Uterus (tissue), 2 donors: ENCODE data around the gene ADD2.

Experiments used
- POLR2A ChIP-seq, 2 donors: fragments of 450-650 bp; IDR thresholded peaks; one replicate each; pipeline ENCODE4 v1.6.1; 2016; ENCODE audit warnings: antibody characterized with exemption in 2 of 2, mild to moderate bottlenecking in 1 of 2, moderate library complexity in 1 of 2
- TF ChIP-seq, protein P1 (sequence below), 4 experiments: fragments of 200-600 bp in 2 of 4; fragments of 450-650 bp in 2 of 4; sonication (generic) in 2 of 4; IDR thresholded peaks; one replicate each; pipeline ENCODE4 v1.5.1; 2016 to 2019; ENCODE audit warnings: antibody characterized with exemption in 4 of 4, mild to moderate bottlenecking in 2 of 4, moderate library complexity in 1 of 4

DNA sequence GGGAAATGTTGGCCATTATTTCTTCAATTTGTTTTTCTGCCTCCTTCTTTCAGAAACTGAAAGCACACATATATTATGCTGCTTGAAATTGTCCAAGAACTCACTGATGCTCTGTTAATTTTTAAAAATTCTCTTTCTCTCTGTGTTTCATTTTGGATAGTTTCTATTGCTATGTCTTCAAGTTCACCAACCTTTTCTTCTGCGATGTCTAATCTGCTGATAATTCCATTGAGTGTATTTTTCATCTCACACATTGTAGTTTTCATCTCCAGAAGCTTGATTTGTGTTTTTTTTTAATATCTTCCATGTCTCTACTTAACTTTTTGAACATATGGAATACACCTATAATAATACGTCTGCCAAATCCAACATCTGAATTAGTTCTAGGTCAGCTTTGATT, 116.3 kb downstream of the ADD2 start:
- TF ChIP-seq, protein P1, sequence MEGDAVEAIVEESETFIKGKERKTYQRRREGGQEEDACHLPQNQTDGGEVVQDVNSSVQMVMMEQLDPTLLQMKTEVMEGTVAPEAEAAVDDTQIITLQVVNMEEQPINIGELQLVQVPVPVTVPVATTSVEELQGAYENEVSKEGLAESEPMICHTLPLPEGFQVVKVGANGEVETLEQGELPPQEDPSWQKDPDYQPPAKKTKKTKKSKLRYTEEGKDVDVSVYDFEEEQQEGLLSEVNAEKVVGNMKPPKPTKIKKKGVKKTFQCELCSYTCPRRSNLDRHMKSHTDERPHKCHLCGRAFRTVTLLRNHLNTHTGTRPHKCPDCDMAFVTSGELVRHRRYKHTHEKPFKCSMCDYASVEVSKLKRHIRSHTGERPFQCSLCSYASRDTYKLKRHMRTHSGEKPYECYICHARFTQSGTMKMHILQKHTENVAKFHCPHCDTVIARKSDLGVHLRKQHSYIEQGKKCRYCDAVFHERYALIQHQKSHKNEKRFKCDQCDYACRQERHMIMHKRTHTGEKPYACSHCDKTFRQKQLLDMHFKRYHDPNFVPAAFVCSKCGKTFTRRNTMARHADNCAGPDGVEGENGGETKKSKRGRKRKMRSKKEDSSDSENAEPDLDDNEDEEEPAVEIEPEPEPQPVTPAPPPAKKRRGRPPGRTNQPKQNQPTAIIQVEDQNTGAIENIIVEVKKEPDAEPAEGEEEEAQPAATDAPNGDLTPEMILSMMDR (IDR thresholded peaks at IDR 0.05) = no peak
- no peak for TF ChIP-seq POLR2A (IDR thresholded peaks at IDR 0.05)
